Measurements from ENCODE around the gene RHBG. TPM values are rescaled to one million over a fixed set of nuclear protein-coding genes. Genes with fewer than 3 reads are reported as not detected.

RHBG gene
- total and polyA plus RNA-seq, 2 experiments from 2014 or later: 1.2 to 1.6 TPM

- H3K27me3 Mint-ChIP-seq (ENCODE audit: insufficient read depth, low read depth, poor library complexity): no peaks in the 10 kb centered on the region
- no peaks in the 10 kb centered on the region for H3K9me2 ChIP-seq (ENCODE audit: insufficient read depth)
- H3K9me3 Mint-ChIP-seq: 0 out of 3 replicates have a peak, but pooled peaks cover 3% of the 10 kb centered on the region
- no peak overlapping the region for H3K4me3 Mint-ChIP-seq
- 0 out of 2 replicates have a peak, but pooled peaks cover 4% of the 10 kb centered on the region for H3F3A ChIP-seq (replicated peaks; ENCODE audit: low read depth)
- TF ChIP-seq POLR2AphosphoS5 (IDR thresholded peaks at IDR 0.05; ENCODE audit: low read depth) (no peak), STAT1 (IDR thresholded peaks at IDR 0.05; ENCODE audit: unreplicated experiment) (no peak), NANOG (IDR thresholded peaks at IDR 0.05; ENCODE audit: borderline replicate concordance) (no peak), CREB1 (CRISPR knock-in tag; IDR thresholded peaks at IDR 0.05; ENCODE audit: low read depth) (no peak), ZNF331 (CRISPR knock-in tag; IDR thresholded peaks at IDR 0.05; ENCODE audit: low read depth) (no peak)
- TF ChIP-seq, protein P1, sequence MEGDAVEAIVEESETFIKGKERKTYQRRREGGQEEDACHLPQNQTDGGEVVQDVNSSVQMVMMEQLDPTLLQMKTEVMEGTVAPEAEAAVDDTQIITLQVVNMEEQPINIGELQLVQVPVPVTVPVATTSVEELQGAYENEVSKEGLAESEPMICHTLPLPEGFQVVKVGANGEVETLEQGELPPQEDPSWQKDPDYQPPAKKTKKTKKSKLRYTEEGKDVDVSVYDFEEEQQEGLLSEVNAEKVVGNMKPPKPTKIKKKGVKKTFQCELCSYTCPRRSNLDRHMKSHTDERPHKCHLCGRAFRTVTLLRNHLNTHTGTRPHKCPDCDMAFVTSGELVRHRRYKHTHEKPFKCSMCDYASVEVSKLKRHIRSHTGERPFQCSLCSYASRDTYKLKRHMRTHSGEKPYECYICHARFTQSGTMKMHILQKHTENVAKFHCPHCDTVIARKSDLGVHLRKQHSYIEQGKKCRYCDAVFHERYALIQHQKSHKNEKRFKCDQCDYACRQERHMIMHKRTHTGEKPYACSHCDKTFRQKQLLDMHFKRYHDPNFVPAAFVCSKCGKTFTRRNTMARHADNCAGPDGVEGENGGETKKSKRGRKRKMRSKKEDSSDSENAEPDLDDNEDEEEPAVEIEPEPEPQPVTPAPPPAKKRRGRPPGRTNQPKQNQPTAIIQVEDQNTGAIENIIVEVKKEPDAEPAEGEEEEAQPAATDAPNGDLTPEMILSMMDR (conservative IDR thresholded peaks at IDR 0.05; ENCODE audit: low read depth in 2 of 2): no peak
- TF ChIP-seq, protein P2, sequence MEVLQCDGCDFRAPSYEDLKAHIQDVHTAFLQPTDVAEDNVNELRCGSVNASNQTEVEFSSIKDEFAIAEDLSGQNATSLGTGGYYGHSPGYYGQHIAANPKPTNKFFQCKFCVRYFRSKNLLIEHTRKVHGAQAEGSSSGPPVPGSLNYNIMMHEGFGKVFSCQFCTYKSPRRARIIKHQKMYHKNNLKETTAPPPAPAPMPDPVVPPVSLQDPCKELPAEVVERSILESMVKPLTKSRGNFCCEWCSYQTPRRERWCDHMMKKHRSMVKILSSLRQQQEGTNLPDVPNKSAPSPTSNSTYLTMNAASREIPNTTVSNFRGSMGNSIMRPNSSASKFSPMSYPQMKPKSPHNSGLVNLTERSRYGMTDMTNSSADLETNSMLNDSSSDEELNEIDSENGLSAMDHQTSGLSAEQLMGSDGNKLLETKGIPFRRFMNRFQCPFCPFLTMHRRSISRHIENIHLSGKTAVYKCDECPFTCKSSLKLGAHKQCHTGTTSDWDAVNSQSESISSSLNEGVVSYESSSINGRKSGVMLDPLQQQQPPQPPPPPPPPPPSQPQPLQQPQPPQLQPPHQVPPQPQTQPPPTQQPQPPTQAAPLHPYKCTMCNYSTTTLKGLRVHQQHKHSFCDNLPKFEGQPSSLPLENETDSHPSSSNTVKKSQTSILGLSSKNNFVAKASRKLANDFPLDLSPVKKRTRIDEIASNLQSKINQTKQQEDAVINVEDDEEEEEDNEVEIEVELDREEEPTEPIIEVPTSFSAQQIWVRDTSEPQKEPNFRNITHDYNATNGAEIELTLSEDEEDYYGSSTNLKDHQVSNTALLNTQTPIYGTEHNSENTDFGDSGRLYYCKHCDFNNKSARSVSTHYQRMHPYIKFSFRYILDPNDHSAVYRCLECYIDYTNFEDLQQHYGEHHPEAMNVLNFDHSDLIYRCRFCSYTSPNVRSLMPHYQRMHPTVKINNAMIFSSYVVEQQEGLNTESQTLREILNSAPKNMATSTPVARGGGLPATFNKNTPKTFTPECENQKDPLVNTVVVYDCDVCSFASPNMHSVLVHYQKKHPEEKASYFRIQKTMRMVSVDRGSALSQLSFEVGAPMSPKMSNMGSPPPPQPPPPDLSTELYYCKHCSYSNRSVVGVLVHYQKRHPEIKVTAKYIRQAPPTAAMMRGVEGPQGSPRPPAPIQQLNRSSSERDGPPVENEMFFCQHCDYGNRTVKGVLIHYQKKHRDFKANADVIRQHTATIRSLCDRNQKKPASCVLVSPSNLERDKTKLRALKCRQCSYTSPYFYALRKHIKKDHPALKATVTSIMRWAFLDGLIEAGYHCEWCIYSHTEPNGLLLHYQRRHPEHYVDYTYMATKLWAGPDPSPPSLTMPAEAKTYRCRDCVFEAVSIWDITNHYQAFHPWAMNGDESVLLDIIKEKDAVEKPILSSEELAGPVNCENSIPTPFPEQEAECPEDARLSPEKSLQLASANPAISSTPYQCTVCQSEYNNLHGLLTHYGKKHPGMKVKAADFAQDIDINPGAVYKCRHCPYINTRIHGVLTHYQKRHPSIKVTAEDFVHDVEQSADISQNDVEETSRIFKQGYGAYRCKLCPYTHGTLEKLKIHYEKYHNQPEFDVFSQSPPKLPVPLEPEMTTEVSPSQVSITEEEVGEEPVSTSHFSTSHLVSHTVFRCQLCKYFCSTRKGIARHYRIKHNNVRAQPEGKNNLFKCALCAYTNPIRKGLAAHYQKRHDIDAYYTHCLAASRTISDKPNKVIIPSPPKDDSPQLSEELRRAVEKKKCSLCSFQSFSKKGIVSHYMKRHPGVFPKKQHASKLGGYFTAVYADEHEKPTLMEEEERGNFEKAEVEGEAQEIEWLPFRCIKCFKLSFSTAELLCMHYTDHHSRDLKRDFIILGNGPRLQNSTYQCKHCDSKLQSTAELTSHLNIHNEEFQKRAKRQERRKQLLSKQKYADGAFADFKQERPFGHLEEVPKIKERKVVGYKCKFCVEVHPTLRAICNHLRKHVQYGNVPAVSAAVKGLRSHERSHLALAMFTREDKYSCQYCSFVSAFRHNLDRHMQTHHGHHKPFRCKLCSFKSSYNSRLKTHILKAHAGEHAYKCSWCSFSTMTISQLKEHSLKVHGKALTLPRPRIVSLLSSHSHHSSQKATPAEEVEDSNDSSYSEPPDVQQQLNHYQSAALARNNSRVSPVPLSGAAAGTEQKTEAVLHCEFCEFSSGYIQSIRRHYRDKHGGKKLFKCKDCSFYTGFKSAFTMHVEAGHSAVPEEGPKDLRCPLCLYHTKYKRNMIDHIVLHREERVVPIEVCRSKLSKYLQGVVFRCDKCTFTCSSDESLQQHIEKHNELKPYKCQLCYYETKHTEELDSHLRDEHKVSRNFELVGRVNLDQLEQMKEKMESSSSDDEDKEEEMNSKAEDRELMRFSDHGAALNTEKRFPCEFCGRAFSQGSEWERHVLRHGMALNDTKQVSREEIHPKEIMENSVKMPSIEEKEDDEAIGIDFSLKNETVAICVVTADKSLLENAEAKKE (CRISPR knock-in tag; IDR thresholded peaks at IDR 0.05): no peak
- TF ChIP-seq, protein P3, sequence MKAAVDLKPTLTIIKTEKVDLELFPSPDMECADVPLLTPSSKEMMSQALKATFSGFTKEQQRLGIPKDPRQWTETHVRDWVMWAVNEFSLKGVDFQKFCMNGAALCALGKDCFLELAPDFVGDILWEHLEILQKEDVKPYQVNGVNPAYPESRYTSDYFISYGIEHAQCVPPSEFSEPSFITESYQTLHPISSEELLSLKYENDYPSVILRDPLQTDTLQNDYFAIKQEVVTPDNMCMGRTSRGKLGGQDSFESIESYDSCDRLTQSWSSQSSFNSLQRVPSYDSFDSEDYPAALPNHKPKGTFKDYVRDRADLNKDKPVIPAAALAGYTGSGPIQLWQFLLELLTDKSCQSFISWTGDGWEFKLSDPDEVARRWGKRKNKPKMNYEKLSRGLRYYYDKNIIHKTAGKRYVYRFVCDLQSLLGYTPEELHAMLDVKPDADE (IDR thresholded peaks at IDR 0.05): no peak
- no peak overlapping the region for H3K27ac Mint-ChIP-seq
- H3K4me3 ChIP-seq: no peak overlapping the region
- no peak overlapping the region for H3K4me2 ChIP-seq
- no peak for DNase-seq (ENCODE audit: low spot score)
- no peak overlapping the region for H3K27ac ChIP-seq (ENCODE audit: low read depth)
- H3K4me1 Mint-ChIP-seq: peaks cover 14% of the 10 kb centered on the region
- H4K20me1 ChIP-seq (replicated peaks; ENCODE audit: insufficient read depth): no peaks in the 10 kb centered on the region
- no peak for ATAC-seq
- no peaks in the 10 kb centered on the region for H3K79me2 ChIP-seq (replicated peaks; ENCODE audit: insufficient read depth)
- no peaks in the 10 kb centered on the region for H3K27me3 ChIP-seq (ENCODE audit: insufficient read depth)
- H2AFZ ChIP-seq: no peak overlapping the region
- H3K4me1 ChIP-seq (ENCODE audit: insufficient read depth): 0 out of 2 replicates have a peak, but pooled peaks cover 4% of the 10 kb centered on the region
- H3K36me3 ChIP-seq (ENCODE audit: insufficient read depth): no peaks in the 10 kb centered on the region
- no peaks in the 10 kb centered on the region for H3K36me3 Mint-ChIP-seq (ENCODE audit: low read depth)
These were observed 11.0 kb upstream of the RHBG start for GRCh38 chr1:156357977-156358376.

All from GM23338 (cell line).